IgD-negative memory B cell (primary cell): ENCODE data around the gene PAK5. TPM values are rescaled to one million over a fixed set of nuclear protein-coding genes. Genes with fewer than 3 reads are reported as not detected.
A peak's percentile ranks its signal among the peaks of the same experiment; 100 is the strongest.

ENCODE experiments used
- H3K27ac Mint-ChIP-seq, 3 donors: one replicate each; pipeline ENCODE4 v1.8.0; 2020 to 2022; ENCODE audit warnings: mild to moderate bottlenecking in 3 of 3, mixed read lengths in 3 of 3, moderate library complexity in 1 of 3
- H3K27me3 Mint-ChIP-seq: one replicate; pipeline ENCODE4 v1.8.0; 2021; ENCODE audit warnings: mixed read lengths
- H3K36me3 Mint-ChIP-seq: one replicate; pipeline ENCODE4 v1.8.0; 2020; ENCODE audit warnings: mild to moderate bottlenecking, mixed read lengths
- H3K4me1 Mint-ChIP-seq, 3 donors: one replicate each; pipeline ENCODE4 v1.8.0; 2020 to 2022; ENCODE audit warnings: mixed read lengths in 3 of 3, mild to moderate bottlenecking in 1 of 3
- H3K4me3 Mint-ChIP-seq, 4 donors: one replicate each; pipeline ENCODE4 v1.8.0; 2020 to 2022; ENCODE audit warnings: mild to moderate bottlenecking in 4 of 4, mixed read lengths in 4 of 4, moderate library complexity in 3 of 4
- H3K9me3 Mint-ChIP-seq, 3 donors: one replicate each; pipeline ENCODE4 v1.8.0; 2020 to 2021; ENCODE audit warnings: mixed read lengths in 3 of 3, mild to moderate bottlenecking in 1 of 3
- polyA plus RNA-seq: library from polyadenylated mRNA; unstranded; fragments of 300-500 nt; fragmentation: Illumina TruSeq; gene quantifications from one replicate; pipeline ENCODE4 v1.2.3, GENCODE V29; 2021

The PAK5 gene
- not detected for polyA plus RNA-seq

DNA sequence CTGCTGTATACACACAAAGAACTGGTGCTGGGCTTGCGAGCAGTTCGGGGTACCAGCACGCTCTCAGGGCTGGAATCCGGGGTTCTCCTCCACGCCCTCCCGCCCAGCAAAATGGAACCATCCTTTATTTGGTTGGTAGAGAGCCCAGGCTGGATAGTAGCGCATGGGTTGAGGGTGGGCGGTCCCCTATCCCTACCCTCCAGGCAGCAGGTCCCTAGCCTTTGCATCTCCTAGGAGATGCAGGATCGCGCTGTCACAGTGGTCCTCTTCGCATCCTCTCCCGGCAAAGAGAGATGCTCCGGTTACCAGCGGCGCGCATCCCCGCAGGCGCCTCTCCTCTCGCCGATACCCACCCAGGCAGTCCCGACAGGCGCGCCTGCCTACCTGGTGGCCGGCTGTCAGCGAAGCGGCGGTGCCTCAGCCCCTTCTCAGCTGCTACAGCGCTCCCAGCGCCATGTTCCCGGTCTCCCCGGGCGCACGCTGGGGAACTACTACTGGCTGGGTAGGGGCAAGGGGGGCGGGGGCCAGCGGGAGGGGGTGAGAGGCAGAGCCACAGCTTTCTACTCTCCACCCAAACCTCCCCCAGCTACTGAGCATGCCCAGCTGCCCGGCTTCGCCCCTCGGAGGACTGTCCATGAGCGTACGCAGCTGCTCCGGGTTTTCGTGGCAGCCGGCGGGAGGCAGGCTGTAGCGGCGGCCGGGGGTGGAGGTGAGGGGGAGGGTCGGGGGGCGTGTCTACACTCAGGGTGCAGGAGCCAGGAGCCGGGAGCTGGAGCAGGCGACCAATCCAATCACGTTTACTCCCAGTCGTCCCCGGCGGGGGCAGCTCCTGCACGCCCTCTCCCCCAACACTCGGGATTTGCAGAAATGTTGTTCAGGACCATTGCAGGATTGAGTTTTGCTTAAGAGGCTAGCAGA lies at the start of gene PAK5:
TSS of gene PAK5 (minus strand) at position 699 of the 918 bp plus-strand sequence. CDS start 194,748 bp downstream, outside the sequence.
- H3K36me3 Mint-ChIP-seq = no peaks in the 10 kb centered on the region
- peaks cover 12% of the 10 kb centered on the region for H3K27me3 Mint-ChIP-seq
- H3K4me1 Mint-ChIP-seq = no peaks in the 10 kb centered on the region
- no peak within 1 kb of the TSS for H3K27ac Mint-ChIP-seq
- H3K9me3 Mint-ChIP-seq = peaks cover 1 to 6% (median 2%) of the 10 kb centered on the region in 3 donors
- H3K4me3 Mint-ChIP-seq = peak within 1 kb of the TSS in 1 of 4 donors; percentile 63

DNA sequence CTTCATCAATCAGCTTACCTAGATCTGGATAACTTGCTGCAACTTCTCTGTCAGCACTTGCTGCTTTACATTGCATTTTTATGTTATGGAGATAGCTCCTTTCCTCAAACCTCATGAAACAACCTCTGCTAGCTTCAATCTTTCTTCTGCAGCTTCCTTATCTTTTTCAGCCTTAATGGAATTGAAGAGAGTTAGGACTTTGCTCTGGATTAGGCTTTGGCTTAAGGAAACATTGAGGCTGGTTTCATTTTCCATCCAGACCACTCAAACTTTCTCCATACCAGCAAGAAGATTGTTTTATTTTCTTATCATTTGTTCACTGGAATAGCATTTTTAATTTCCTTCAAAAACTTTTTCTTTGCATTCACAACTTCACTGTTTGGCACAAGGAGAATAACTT lies 48.8 kb upstream of the PAK5 start:
- Mint-ChIP-seq H3K27ac (no peak overlapping the region), H3K4me3 (no peak overlapping the region), H3K9me3 (peaks cover 3 to 7% (median 6%) of the 10 kb centered on the region in 3 donors), H3K36me3 (peaks cover 3% of the 10 kb centered on the region), H3K4me1 (peaks cover 5 to 9% (median 7%) of the 10 kb centered on the region in 3 donors), H3K27me3 (no peaks in the 10 kb centered on the region)

DNA sequence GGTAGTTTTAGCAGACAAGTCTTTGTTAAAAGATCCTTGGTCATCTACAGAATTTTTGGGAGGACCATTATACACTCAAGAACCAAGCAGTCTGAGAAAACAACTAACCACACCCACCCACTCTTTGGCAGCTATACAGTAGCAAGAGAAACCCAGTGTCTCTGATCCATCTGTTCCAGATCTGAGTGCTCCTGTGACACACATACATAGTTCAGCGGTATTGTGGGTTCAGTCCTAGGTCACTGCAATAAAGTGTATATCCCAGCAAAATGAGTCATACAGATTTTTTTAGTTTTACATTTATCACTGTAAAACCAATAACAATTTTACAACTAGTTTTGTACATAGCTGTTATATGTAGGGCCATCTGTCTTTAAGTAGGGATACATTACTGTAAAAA lies 47.4 kb upstream of the PAK5 start:
- no peaks in the 10 kb centered on the region for H3K27me3 Mint-ChIP-seq
- peaks cover 6 to 9% (median 7%) of the 10 kb centered on the region in 3 donors for H3K4me1 Mint-ChIP-seq
- peaks cover 3 to 7% (median 6%) of the 10 kb centered on the region in 3 donors for H3K9me3 Mint-ChIP-seq
- peaks cover 3% of the 10 kb centered on the region for H3K36me3 Mint-ChIP-seq
- no peak overlapping the region for H3K27ac Mint-ChIP-seq
- no peak overlapping the region for H3K4me3 Mint-ChIP-seq

DNA sequence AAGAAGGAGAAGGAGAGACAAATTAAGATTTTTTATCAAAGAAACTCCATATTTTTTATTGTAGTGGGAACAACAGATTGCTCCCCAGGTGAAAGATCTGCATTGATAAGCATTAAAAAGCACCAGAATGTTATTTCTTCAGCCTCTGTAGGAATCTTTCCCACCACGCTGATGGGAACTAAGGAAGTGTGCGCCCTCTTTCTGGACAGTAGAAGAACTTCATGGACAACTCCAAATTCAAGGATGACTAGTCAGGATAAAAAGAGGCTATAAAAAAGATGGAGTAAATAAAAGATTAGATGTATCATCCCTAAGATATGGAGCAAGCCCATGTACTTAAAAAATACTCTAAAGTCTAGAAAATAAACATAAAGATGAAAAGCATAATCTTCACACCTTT lies 45.8 kb upstream of the PAK5 start:
- no peaks in the 10 kb centered on the region for H3K27me3 Mint-ChIP-seq
- H3K36me3 Mint-ChIP-seq = peaks cover 3% of the 10 kb centered on the region
- peaks cover 3 to 7% (median 6%) of the 10 kb centered on the region in 3 donors for H3K9me3 Mint-ChIP-seq
- no peak overlapping the region for H3K27ac Mint-ChIP-seq
- peaks cover 6 to 8% (median 6%) of the 10 kb centered on the region in 3 donors for H3K4me1 Mint-ChIP-seq
- H3K4me3 Mint-ChIP-seq = no peak overlapping the region

DNA sequence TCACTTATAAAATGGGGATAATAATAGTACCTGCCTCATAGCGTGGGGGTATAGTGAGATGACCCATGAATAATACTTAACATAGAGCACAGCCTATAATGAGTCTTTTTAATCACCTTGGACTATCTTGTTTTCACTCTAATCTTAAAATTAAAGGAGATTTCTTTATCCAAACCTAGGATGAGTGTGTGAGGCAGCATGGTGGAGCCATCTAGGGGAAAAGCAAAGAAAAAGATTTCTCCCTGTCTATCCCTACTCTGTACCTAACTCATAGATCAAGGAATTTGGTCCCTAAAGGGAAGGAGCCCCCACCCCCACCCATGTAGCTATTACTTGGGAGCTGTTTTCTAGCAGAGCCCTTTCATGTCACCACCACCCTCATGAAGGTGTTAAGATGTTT lies 45.2 kb upstream of the PAK5 start:
- Mint-ChIP-seq H3K36me3 (peaks cover 3% of the 10 kb centered on the region), H3K9me3 (peaks cover 0 to 3% (median under 1%) of the 10 kb centered on the region in 3 donors), H3K4me3 (no peak overlapping the region), H3K27me3 (no peaks in the 10 kb centered on the region), H3K4me1 (peaks cover under 1 to 2% (median 2%) of the 10 kb centered on the region in 3 donors), H3K27ac (no peak overlapping the region)

DNA sequence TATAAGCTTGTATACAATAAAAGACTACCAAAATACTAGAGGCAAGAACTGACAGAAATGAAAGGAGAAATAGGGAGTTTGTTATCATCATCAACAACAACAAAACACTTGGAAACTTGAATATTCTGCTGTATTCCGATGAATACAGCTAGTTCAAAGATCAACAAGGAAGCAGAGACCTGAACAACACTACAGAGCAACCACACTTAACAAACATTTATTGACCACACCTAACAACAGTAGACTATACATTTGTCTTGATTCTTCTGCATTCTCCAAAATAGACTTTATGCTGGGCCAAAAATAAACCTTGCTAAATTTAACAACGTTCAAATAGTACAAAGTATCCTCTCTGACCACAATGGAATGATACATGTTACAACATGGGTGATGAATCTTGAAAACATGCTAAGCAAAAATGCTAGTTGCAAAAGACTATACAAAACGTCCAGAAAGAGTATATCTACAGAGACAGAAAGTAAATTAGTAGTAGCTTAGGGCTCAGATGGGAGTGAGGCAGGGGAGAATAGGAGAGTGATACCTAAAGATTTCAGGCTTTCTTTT lies 39.1 kb upstream of the PAK5 start:
- H3K4me3 Mint-ChIP-seq = no peak overlapping the region
- no peaks in the 10 kb centered on the region for H3K36me3 Mint-ChIP-seq
- no peak overlapping the region for H3K27ac Mint-ChIP-seq
- H3K9me3 Mint-ChIP-seq = peaks cover 0 to 3% (median 1%) of the 10 kb centered on the region in 3 donors
- no peaks in the 10 kb centered on the region for H3K27me3 Mint-ChIP-seq
- H3K4me1 Mint-ChIP-seq = peaks cover 0 to 2% (median 0%) of the 10 kb centered on the region in 3 donors

DNA sequence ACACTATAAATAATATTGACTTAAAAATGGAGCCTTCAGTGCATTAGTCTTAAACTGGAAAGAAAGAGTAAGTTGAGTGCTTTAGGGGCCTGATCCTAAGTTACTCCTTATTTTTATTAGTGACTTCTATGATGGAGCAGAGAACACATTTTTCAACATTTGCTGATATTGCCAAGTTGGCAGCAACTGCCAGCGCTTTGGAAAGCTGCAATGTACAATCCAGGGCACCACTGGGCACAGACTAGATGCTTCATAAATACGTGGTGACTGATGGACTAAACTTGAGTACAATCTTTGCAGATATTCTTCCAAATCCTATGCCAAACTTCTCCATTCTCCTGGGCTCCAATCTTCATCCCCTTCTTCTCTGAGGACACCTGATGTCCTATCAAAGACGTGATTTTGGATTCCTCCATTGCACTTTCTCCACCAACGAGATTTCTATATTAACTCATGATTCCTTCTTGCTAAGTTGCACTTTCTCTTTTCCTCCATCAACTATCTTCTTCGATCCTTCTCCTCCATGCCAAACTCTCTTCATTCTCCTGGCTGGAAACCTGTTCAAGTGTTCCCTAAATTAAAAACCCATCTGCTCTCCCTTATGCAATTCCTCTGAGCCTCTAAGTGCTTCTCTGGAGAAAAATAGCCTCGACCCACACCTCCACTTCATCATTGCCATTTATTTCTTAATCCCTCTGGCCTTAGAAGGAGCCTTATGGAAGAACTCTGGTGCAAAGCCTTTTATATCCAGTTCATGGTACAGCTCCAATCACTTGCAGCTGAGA lies 28.5 kb upstream of the PAK5 start:
- Mint-ChIP-seq H3K36me3 (no peaks in the 10 kb centered on the region), H3K4me1 (no peaks in the 10 kb centered on the region), H3K4me3 (no peak overlapping the region), H3K27me3 (no peaks in the 10 kb centered on the region), H3K27ac (no peak overlapping the region), H3K9me3 (peaks cover 3 to 6% (median 4%) of the 10 kb centered on the region in 3 donors)

DNA sequence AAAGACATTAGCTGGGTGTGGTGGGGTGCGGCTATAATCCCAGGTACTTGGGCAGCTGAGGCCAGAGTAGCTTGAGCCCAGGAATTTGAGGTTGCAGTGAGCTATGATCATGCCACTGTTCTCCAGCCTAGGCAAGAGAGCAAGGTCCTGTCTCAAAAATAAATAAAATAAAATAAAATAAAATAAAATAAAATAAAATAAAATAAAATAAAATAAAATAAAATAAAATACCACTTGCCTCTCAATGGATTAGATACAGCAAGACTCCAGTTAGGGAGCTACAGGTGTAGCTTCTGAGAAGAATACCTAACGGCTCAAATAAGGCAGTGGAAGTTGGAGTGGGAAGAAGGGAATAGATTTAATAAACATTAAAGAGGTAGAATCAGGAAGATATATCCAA lies 13.7 kb upstream of the PAK5 start:
- Mint-ChIP-seq H3K4me1 (no peaks in the 10 kb centered on the region), H3K27me3 (peaks cover 2% of the 10 kb centered on the region), H3K27ac (no peak overlapping the region), H3K9me3 (peaks cover 0 to 1% (median 0%) of the 10 kb centered on the region in 3 donors), H3K36me3 (no peaks in the 10 kb centered on the region), H3K4me3 (no peak overlapping the region)

DNA sequence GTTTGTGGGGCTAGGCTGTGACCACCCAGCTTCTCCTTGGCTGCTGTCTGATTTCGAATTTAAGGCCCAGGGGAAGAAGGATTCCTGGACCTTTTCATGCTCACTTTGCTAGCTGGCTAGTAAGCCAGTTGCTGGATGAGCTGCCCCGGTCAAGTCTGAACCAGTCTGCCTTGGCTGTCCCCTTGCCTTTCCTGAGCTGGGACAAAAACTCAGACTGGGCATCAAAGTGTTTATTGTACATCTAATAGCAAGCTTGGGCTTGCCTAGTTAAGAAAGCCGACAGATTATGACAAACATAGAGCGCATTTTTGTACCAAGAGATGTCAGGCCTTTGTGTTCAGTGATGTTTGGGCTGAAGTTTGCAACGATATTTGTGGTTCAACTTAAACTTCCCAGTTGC lies 750 bp upstream of the PAK5 start:
- H3K9me3 Mint-ChIP-seq = peaks cover 1 to 6% (median 2%) of the 10 kb centered on the region in 3 donors
- H3K4me3 Mint-ChIP-seq = no peak overlapping the region
- H3K4me1 Mint-ChIP-seq = no peaks in the 10 kb centered on the region
- H3K36me3 Mint-ChIP-seq = no peaks in the 10 kb centered on the region
- H3K27me3 Mint-ChIP-seq = peaks cover 12% of the 10 kb centered on the region
- H3K27ac Mint-ChIP-seq = no peak overlapping the region

DNA sequence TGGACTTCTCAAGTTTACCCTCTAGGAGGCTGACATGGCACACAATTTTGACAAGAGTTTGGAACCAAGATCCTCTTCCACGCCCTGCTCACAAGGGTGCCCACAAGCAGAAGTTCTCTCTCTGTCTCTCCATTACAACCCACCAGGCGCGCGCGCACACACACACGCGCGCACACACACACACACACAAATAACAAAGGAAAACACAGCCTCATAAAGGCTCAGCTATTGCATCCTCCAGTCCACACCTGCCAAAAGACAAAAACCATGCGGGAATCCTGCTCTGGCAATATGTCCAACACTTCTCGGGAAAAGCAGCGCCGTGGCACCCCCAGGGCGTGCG lies 870 bp downstream of the PAK5 start:
- peaks cover 12% of the 10 kb centered on the region for H3K27me3 Mint-ChIP-seq
- no peaks in the 10 kb centered on the region for H3K4me1 Mint-ChIP-seq

DNA sequence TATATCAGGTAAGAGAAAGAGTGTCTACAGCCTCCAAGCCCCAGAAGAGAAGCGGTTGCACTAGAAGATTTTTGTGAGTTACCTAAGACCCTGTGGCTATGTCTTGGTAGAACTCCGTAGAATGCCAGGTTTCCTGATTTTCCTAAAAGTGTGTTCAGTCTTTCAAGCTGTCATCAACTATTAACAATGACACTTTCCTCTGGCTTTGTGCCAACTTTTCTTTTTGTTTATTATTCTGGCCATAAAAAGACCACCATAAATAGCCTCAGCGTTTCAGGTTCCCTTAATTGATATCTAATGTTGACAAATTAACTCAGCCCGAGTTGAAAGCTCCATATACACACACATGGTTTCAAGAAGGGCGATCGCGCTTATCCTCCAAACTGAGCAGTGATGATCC lies 1.2 kb downstream of the PAK5 start:
- Mint-ChIP-seq H3K27ac (no peak overlapping the region), H3K36me3 (no peaks in the 10 kb centered on the region), H3K4me3 (peak overlapping the region in 1 of 4 donors; percentile 63), H3K9me3 (peaks cover 2 to 6% (median 3%) of the 10 kb centered on the region in 3 donors), H3K4me1 (no peaks in the 10 kb centered on the region), H3K27me3 (peaks cover 12% of the 10 kb centered on the region)

More for the DNA sequence above, 870 bp downstream of the PAK5 start:
- no peaks in the 10 kb centered on the region for H3K36me3 Mint-ChIP-seq
- H3K4me3 Mint-ChIP-seq = peak overlapping the region in 1 of 4 donors; percentile 63
- peaks cover 2 to 6% (median 3%) of the 10 kb centered on the region in 3 donors for H3K9me3 Mint-ChIP-seq
- H3K27ac Mint-ChIP-seq = no peak overlapping the region

DNA sequence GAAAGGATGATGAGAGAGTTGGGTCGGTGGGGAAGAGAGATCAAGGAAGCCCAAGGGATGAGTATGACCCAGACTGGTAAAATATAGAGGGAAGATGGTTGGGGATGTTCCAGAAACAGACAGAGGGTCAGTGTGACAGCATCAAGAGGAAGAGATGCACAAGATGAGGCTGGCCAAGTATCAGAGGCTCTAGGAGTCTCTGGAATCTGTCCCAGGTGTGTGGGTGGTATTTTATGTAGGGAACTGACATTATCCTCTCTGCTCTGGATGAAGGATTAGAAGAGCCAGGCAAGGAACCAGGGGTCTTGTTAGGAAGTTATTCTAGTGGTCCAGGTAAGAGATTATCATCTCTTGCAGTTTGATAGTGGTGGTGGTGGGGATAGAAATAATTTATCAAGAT lies 3.6 kb downstream of the PAK5 start:
- Mint-ChIP-seq H3K9me3 (peaks cover 0 to 3% (median 0%) of the 10 kb centered on the region in 3 donors), H3K27ac (no peak overlapping the region), H3K27me3 (peaks cover 12% of the 10 kb centered on the region), H3K4me3 (no peak overlapping the region), H3K36me3 (no peaks in the 10 kb centered on the region), H3K4me1 (no peaks in the 10 kb centered on the region)

DNA sequence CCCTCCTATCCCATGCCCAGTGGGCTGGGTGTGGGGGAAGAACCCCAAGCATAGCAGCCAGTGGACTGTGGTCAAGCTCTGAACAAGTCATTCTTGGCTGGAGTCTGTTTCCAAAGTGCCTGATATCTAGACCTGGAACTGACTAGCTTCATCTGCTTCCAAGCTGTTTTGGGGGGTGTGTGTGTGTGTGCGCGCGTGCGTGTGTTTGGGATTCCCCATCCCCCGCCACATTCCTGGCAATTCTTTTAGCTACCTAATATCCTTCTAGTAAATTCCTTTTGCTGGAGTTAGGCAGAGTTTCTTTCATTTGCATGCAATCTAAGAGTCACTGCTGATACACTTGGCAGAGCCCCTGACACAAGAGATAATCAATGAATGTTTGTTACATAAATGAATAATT lies 7.8 kb downstream of the PAK5 start:
- H3K27me3 Mint-ChIP-seq = peaks cover 2% of the 10 kb centered on the region

DNA sequence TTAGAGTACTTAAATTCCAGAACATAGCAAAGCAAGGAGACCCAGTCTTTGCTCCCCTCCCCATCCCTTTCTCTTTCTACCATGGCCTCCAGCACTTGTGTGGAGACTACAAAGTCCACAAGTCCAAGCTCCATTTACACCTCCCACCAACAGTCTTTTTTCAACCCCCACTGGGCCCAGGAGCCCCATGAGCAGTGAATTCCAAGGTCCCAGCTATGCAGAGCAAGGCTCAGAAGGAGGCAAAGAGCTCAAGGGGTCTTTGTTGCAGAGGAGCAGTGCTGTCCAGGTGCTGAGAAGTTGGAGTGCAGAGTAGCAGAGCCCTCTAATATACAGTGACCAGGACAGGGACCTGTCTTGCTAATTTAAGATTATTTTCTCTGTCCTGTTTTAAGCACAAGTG lies 9.0 kb downstream of the PAK5 start:
- Mint-ChIP-seq H3K27me3 (peaks cover 2% of the 10 kb centered on the region), H3K36me3 (no peaks in the 10 kb centered on the region), H3K9me3 (peaks cover 0 to 3% (median 2%) of the 10 kb centered on the region in 3 donors), H3K4me1 (no peaks in the 10 kb centered on the region), H3K4me3 (no peak overlapping the region), H3K27ac (no peak overlapping the region)

More for the DNA sequence above, 7.8 kb downstream of the PAK5 start:
- no peaks in the 10 kb centered on the region for H3K36me3 Mint-ChIP-seq
- H3K4me3 Mint-ChIP-seq = no peak overlapping the region
- H3K4me1 Mint-ChIP-seq = no peaks in the 10 kb centered on the region
- no peak overlapping the region for H3K27ac Mint-ChIP-seq
- H3K9me3 Mint-ChIP-seq = peaks cover 0 to 3% (median 2%) of the 10 kb centered on the region in 3 donors

DNA sequence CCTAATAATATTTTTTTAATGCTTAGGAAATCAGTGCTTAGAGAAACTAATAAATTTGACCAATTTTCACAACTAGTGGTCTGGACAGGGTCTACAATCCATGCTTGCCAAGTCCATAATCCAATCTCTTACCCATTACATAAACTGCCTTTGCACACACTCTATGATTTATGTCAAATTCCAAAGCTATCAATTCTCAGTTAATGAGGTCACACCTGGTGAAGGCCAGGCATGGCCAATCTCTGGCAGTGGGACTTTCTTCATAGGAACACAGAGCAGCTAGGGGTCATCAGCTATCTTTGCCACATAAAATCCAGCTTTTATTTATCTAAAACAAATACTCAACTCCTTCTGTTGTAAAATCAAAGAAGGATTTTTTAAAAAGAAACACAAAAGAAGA lies 21.2 kb downstream of the PAK5 start:
- Mint-ChIP-seq H3K9me3 (peaks cover 0 to 2% (median 0%) of the 10 kb centered on the region in 3 donors), H3K27ac (no peak overlapping the region), H3K27me3 (no peaks in the 10 kb centered on the region), H3K4me1 (no peaks in the 10 kb centered on the region), H3K36me3 (no peaks in the 10 kb centered on the region), H3K4me3 (no peak overlapping the region)
